ENCODE measurements around the gene ENGASE.

GRCh38 chr17:79113699-79114457 lies 39.3 kb downstream of the ENGASE start:
- TF ChIP-seq POLR2A (IDR thresholded peaks at IDR 0.05) = no peak
- TF ChIP-seq CTCF (IDR thresholded peaks at IDR 0.05) = no peak

All from Peyer's patch (tissue), 4 donors.